Endothelial cell (in vitro differentiated cells): ENCODE data around the gene PC. TPM values are rescaled to one million over a fixed set of nuclear protein-coding genes. Genes with fewer than 3 reads are reported as not detected.

Experiments used
- DNase-seq: peaks from one replicate; pipeline ENCODE4 v3.0.0; 2021; ENCODE audit warnings: low spot score
- H3K27ac Mint-ChIP-seq: one replicate; pipeline ENCODE4 v1.8.0; 2021; ENCODE audit warnings: mixed read lengths, inconsistent platforms; ENCODE audit not compliant: unreplicated experiment
- H3K27me3 Mint-ChIP-seq: one replicate; pipeline ENCODE4 v1.8.0; 2021; ENCODE audit warnings: mild to moderate bottlenecking, moderate library complexity, mixed read lengths, inconsistent platforms; ENCODE audit not compliant: unreplicated experiment
- H3K36me3 Mint-ChIP-seq: one replicate; pipeline ENCODE4 v1.8.0; 2021; ENCODE audit warnings: mild to moderate bottlenecking, low read depth, mixed read lengths, inconsistent platforms; ENCODE audit not compliant: unreplicated experiment
- H3K4me1 Mint-ChIP-seq: one replicate; pipeline ENCODE4 v1.8.0; 2021; ENCODE audit warnings: mild to moderate bottlenecking, mixed read lengths, inconsistent platforms; ENCODE audit not compliant: unreplicated experiment
- H3K4me3 Mint-ChIP-seq: one replicate; pipeline ENCODE4 v1.8.0; 2021; ENCODE audit warnings: mild to moderate bottlenecking, mixed read lengths, inconsistent platforms; ENCODE audit not compliant: unreplicated experiment
- H3K9me3 Mint-ChIP-seq: one replicate; pipeline ENCODE4 v1.8.0; 2021; ENCODE audit warnings: mixed read lengths, inconsistent platforms; ENCODE audit not compliant: unreplicated experiment
- CTCF ChIP-seq: fragments of 200-600 bp; sonication (generic); IDR thresholded peaks from one replicate; pipeline ENCODE4 v1.5.0; 2021; ENCODE audit warnings: antibody characterized with exemption; ENCODE audit not compliant: unreplicated experiment
- total RNA-seq: library from RNA; stranded (reverse); fragmentation: NEBNext Ultra II Directional; extraction: Animal tissue kit (Norgen Biotek cat#: 25700); gene quantifications from one replicate; pipeline ENCODE4 v1.2.1, GENCODE V29; 2021; ENCODE audit not compliant: unreplicated experiment

The PC gene
- total RNA-seq, 1 donor from 2014 or later, result 5.8 TPM

- Mint-ChIP-seq H3K27me3 (peaks cover 11% of the 10 kb centered on the region), H3K27ac (no peak overlapping the region), H3K9me3 (no peaks in the 10 kb centered on the region), H3K4me1 (peaks cover 11% of the 10 kb centered on the region), H3K4me3 (no peak overlapping the region), H3K36me3 (peaks cover 3% of the 10 kb centered on the region)
- no peak for DNase-seq
- no peak for TF ChIP-seq CTCF
Measured at GRCh38 chr11:66870616-66871520, 87.3 kb downstream of the PC start.

GRCh38 chr11:66870131-66870530, 88.1 kb downstream of the PC start:
- Mint-ChIP-seq H3K27me3 (peaks cover 11% of the 10 kb centered on the region), H3K4me1 (peaks cover 9% of the 10 kb centered on the region), H3K27ac (no peak overlapping the region), H3K4me3 (no peak overlapping the region), H3K9me3 (no peaks in the 10 kb centered on the region), H3K36me3 (peaks cover 3% of the 10 kb centered on the region)
- DNase-seq, result no peak
- no peak for TF ChIP-seq CTCF

GRCh38 chr11:66869567-66869870, 88.7 kb downstream of the PC start:
- DNase-seq, result no peak
- Mint-ChIP-seq H3K4me1 (peaks cover 4% of the 10 kb centered on the region), H3K36me3 (peaks cover 3% of the 10 kb centered on the region), H3K9me3 (no peaks in the 10 kb centered on the region), H3K27ac (no peak overlapping the region), H3K4me3 (no peak overlapping the region), H3K27me3 (peaks cover 9% of the 10 kb centered on the region)
- TF ChIP-seq CTCF, result no peak

- Mint-ChIP-seq H3K4me1 (peaks cover 4% of the 10 kb centered on the region), H3K36me3 (peaks cover 3% of the 10 kb centered on the region), H3K27me3 (peaks cover 9% of the 10 kb centered on the region), H3K27ac (no peak overlapping the region), H3K9me3 (no peaks in the 10 kb centered on the region), H3K4me3 (no peak overlapping the region)
- TF ChIP-seq CTCF, result peak; percentile 66
- DNase-seq, result peak; percentile 82
Measured at GRCh38 chr11:66868726-66869566, 89.2 kb downstream of the PC start.
